GM18498 (cell line): ENCODE measurements around the gene SLCO2B1.
"Not testable (repeated sequence)": the region's sequence is repeated elsewhere in the genome, so short reads cannot be mapped to it uniquely, and the experiment has no call there.

Source experiments
- ATAC-seq: cut with Tn5 transposase; IDR thresholded peaks from one replicate; pipeline ENCODE4 v1.9.1; 2021; ENCODE audit warnings: mild to moderate bottlenecking, moderate library complexity; ENCODE audit not compliant: unreplicated experiment

The SLCO2B1 gene, protein sequence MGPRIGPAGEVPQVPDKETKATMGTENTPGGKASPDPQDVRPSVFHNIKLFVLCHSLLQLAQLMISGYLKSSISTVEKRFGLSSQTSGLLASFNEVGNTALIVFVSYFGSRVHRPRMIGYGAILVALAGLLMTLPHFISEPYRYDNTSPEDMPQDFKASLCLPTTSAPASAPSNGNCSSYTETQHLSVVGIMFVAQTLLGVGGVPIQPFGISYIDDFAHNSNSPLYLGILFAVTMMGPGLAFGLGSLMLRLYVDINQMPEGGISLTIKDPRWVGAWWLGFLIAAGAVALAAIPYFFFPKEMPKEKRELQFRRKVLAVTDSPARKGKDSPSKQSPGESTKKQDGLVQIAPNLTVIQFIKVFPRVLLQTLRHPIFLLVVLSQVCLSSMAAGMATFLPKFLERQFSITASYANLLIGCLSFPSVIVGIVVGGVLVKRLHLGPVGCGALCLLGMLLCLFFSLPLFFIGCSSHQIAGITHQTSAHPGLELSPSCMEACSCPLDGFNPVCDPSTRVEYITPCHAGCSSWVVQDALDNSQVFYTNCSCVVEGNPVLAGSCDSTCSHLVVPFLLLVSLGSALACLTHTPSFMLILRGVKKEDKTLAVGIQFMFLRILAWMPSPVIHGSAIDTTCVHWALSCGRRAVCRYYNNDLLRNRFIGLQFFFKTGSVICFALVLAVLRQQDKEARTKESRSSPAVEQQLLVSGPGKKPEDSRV

DNA sequence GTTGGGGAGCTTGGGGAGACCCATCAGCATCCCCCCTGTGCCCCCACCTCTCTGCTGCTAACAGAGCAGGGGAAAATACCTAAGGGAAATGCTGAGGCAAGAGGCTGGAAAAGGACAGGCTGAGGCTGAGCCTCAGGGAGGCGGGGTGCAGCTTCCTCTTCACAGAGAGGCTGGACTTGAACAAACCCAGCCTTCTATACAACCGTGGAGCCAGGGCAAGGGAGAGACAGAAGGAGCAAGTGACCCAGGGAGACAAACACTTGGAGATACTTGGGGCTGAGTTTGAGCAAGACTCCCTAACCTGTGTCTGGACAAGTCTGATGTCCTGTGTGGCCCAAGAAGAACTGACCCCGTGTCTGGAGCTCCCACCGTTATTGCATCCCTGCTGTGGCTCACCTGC lies at the start of gene SLCO2B1:
TSS of gene SLCO2B1 (plus strand) at position 229 of the 400 bp plus-strand sequence. CDS start 275 bp downstream, outside the sequence.
- no peak for ATAC-seq

DNA sequence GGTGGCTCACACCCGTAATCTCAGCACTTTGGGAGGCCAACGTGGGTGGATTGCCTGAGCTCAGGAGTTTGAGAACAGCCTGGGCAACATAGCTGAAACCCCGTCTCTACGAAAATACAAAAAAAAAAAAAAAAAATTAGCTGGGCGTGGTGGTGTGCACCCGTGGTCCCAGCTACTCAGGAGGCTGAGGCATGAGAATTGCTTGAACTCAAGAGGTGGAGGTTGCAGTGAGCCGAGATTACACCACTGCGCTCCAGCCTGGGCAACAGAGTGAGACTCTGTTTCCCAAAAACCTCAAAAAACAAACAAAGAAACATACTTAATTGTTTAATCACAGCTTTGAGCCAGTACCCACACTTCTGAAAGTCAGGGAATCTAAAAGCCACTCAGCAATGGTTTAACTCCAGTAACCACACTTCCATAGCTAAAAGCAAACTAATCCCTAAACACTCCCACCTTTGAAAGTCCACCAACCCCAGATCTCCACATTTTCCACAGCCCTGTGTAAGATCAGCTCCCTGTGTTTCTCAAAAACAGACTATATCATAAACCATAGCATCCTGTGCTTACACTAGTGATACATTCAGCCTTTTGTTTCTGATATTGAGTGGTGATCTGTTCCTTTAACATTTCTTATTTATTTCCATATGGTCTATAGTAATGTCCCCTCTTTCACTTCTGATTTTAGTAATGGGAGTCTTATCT lies 49.3 kb upstream of the SLCO2B1 start:
- ATAC-seq = no peak

DNA sequence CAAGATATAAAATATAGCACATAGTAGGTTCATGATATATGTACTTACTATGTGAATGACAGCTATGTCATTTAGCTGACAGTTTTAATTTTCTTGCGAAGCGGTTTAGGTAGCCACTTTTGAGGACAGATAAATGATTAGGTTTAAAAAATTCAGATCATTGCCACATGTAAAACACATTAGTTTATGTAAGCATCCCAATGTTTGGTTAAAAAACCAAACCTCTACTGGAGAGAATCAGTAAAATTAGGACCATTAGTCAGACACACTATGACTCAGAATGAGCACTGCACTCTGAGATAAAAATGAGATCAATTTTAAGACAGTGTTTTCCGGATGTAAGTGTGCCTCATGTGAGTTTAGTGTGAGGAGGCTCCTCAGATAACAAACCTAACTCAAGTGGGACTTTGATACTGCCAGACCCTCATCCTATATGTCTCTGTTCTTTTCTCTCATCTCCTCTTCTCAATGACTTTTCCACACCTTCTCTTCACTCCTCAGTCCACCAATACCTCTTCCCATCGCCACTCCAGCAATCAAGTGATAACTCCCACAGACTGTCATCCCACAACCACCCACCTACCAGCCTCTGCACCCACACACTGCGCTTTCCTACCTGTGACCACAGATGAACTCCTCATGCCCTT lies 47.4 kb upstream of the SLCO2B1 start:
- ATAC-seq = no peak

DNA sequence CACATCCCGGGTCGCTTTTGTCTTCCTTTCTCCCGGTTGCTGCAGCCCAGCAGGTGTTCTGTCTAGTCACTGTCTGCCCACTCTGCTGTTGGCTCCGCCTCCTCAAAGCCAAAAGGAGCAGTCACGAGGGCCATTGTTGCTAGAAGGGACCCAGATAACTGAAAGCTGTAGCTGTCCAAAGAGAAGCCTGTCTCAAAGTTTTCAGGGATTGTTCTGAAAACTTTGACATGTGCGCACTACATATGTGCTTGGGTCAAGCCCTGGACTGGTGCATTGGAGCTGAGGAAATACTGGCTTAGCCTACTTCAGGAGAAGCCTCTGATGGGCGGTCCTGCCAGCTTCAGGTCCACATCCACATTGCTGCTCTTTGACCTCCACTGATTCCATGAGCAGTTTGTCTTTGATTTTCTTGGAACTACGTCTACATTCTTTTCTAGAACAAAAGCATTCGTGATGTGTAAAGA lies 45.4 kb upstream of the SLCO2B1 start:
- no peak for ATAC-seq

DNA sequence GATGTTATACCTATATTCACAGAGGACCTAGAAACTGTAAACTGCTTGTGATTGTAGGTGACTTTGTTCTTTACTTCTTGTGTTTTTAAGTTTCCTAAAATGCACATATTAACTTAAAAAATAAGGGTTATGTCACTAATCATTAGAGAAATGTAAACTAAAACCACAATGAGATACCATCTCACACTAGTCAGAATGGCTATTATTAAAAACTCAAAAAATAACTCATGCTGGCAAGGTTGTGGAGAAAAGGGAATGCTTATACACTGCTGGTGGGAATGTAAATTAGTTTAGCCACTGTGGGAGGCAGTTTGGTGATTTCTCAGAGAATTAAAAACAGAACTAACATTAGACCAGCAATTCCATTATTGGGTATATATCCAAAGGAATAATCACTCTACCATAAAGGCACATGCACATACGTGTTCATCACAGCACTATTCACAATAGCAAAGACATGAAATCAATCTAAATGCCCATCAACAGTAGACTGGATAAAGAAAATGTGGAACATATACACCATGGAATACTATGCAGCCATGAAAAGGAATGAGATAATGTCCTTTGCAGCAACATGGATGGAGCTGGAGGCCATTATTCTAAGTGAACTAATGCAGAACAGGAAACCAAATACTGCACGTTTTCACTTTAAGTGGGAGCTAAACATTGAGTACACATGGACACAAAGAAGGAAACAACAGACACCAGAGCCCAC lies 44.8 kb upstream of the SLCO2B1 start:
- not testable (repeated sequence) for ATAC-seq

DNA sequence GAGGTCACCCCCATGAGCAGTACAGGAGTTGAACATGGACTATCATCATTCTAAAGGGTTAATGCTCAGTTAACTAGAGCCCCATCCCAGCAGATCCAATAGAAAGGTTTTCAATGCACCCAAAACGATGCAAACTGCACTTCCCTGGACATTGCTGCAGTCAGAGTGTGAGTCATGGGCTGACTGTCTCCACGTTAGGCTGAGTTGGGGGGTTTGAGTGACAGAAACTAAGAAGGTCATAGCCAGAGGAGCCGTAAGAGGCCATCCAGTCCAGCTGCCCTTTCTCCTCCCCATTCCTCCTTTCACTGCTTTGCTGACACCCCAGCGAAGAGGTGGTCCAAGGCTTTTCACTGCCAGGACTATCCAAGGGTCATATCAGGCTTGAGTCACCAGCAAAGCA lies 43.7 kb upstream of the SLCO2B1 start:
- ATAC-seq = no peak

DNA sequence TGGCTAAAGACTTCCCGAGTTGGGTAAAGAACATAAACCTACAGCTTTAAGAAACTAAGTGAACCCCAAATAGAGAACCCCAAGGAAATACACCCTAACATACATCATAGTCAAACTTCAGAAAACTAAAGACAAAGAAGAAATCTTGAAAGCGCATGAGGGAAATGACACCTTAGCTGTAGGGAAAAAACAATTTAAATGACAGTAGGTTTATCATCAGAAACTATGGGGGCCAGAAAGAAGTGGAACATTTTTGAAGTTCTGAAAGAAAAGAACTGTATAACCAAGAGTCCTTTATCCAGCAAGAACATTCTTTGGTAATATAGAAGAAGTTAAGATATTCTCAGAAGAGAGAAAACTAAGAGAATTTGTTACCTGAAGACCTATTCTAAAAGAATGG lies 38.7 kb upstream of the SLCO2B1 start:
- no peak for ATAC-seq

DNA sequence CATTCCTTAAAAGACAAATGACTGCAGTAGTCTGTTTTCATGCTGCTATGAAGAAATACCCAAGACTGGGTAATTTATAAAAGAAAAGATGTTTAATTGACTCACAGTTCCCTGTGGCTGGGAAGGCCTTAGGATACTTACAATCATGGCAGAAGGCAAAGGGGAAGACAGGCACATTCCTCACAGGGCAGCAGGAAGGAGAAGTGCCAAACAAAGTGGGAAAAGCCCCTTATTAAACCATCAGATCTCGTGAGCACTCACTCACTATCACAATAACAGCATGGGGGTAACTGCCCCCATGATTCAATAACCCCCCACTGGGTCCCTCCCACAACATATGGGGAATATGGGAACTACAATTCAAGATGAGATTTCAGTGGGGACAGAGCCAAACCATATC lies 37.9 kb upstream of the SLCO2B1 start:
- no peak for ATAC-seq

DNA sequence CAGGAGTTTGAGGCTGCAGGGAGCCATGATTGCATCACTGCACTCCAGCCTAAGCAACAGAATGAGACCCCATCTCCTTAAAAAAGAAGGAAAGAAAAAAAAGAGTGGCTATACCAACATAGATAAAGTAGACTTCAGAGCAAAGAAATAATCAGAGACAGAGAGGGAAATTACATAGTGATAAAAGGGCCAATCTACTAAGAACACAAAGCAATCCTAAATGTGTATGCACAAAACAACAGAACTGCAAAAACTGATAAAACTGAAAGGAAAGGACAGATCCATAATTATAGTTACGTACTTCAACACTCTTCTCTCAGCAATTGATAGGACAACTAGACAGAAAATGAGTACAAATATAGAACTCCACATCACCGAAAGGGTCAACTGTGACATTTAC lies 36.4 kb upstream of the SLCO2B1 start:
- no peak for ATAC-seq

DNA sequence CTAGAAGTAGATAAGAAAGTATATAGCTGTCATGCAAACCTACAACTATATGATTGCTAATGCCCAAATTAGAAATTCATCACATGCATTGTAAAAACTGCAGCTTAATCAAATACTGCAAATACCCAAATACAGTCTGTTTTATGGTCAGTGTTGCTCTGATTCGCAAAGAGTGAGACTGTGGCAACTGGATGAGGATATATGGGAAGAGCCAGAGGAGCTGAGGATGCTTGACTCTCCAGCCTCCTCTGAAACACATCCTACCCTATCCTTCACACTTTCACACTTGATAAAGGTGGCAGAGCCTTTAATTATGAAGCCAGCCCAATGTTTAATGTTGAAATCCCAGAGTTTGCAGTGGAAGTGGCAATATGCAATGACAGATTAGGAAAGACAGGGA lies 32.3 kb upstream of the SLCO2B1 start:
- ATAC-seq = no peak

DNA sequence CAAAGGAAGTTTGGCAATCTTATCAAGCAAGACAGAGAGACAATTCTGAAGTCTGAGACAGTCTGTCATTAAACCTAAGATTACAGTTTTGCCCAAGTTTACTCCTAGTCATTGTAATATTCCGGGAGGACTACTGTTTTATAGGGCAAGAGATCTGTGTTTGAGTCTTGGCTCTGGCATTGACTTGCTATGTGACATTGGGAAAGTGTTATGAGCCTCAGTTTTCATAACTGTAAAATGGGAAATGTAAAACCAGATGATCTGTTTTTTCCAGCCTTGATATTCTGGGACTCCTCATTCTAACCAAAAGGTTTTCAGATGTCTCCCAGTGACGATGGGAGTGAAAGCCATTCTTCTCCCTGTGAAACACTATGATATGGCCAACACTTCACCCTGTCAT lies 24.3 kb upstream of the SLCO2B1 start:
- no peak for ATAC-seq

DNA sequence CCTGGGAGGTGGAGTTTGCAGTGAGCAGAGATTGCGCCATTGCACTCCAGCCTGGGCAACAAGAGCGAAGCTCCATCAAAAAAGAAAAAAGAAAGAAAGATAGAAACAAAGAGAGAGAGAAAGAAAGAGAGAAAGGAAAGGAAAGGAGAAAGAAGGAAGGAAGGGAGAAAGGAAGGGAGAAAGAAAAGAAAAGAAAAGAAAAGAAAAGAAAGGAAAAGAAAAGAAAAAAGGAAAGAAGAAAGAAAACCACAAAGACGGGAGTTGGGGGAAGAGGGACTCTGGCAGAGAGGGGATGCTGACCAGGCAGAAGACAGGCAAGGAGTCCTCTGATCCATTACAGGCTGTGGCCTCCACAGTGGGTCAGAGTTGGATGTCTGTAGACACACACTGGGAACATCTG lies 18.8 kb upstream of the SLCO2B1 start:
- ATAC-seq = no peak

DNA sequence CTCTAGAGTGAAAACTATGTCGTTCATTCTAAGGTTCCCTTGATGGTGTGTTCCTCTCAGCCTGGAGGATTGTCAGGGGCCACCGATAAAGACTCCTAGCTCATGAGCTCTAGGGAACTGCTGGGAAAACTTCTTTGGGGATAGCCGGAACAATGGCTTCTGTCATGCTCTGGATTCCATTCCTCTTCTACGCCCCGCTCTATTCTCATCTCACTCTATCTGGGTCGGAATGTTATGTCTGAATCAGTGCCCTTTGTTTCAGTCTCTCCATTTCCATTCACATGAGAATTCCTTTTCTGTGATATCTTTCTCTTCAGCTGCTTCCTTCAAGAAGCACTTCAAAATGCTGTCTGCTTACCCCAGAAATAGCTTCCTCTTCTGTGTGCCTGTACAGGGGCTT lies 16.9 kb upstream of the SLCO2B1 start:
- no peak for ATAC-seq

DNA sequence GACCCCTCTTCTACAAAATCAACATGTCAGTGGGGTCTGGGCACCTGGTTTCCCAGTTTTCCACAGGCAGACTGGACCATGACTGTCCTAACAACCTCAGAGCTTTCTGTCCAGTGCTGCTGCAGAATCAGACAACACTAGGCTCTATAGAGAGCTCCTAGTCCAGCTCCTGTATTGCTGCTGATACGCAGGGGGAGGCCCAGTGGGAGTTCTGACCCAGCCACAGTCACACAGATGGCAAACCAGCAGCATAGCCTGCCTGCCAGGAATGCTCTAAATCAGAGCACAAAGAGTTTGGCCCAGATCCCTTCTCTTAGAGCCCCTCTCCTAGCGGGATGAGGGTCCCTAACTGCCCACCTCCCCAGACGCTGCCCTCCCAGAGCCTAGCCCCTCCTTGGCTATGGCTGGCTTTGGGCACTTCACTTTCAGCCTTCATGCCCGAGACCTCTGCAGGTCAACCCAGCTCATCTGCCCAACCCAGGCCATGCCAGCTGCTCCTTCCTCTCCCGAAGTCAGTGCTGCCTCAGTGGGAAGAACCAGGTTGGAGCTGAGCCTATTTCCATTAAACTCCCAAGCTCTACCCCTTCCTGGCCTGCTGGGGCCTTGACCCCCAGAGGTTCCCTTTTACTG lies 15.8 kb upstream of the SLCO2B1 start:
- ATAC-seq = no peak

DNA sequence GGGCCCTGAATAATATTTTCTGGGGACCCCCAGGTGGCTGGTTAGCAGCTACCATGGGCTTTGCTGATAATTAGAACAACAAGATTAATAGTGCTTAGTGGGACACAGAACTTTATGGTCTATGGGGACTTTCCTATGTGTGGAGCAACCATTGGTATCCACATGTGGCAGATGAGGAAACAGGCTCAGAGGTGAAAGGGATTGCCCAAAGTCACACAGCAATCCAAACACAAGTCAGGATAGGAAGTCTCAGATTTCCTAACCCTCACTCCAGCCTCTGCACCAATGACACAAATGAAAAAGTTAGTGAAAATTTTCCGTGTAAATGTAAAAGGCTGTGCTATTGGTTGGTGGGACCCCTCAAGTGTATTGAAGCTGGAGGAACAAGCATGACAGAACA lies 15.3 kb upstream of the SLCO2B1 start:
- ATAC-seq = no peak

DNA sequence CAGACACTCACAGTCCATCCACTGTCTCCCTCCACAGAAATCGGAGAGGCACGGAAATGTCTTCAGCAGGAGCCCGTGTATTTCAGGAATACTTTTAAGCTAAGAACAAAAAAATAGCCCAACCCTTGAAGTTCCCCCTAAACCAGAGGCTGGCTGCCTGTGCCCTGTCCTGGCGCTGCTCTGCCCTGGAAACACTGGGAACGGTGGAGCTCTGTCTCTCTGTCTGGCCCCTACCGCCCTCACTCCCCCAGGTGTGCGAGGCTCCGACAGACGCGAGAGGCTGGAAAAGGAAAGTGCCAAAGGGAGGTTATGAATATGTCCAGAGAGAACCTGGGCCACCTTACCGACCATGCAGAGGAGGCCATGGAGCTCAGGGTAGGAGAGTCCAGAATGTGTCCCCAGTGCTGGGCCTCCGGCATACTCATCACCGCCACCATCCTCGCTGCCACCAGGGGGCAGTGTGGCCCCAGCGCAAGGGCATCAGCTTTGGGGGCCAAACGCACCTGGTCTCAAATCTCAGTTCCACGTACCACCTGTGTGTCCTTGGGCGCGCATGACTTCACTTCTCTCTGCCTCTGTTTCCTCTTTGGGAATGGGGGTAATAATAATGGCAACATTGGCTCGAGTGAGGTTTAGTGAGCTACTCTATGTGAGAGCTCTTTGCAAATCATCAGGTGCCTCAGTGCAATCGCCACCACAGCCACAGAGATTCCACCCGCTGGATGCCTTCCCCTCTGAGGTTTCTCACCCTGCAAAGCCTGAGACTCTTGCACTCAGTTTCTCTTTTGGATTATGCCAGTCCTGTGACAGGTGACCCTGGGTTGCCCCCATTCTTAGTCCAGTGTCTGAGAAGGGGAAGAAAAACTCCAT lies 10.4 kb upstream of the SLCO2B1 start:
- ATAC-seq = peak; percentile 66

DNA sequence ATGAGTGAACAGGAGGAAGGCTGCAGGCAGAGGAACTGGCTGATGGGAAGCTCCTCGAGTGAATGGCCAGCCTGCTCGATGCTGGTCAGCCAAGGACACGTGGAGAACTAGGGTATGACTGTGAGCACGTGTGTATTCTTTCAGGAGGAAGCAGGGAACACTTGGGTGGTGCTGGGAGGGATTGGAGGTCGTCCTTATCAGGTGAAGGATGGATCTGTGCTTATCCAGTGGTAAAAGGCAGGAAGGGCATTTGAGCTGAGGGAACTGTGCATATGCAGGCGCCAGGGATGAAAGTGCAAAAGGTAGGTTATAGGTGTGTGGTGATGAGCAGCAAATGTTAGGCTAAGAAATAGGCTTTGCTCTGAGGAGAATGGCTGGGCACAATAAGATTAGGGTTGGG lies 9.7 kb upstream of the SLCO2B1 start:
- ATAC-seq = no peak

DNA sequence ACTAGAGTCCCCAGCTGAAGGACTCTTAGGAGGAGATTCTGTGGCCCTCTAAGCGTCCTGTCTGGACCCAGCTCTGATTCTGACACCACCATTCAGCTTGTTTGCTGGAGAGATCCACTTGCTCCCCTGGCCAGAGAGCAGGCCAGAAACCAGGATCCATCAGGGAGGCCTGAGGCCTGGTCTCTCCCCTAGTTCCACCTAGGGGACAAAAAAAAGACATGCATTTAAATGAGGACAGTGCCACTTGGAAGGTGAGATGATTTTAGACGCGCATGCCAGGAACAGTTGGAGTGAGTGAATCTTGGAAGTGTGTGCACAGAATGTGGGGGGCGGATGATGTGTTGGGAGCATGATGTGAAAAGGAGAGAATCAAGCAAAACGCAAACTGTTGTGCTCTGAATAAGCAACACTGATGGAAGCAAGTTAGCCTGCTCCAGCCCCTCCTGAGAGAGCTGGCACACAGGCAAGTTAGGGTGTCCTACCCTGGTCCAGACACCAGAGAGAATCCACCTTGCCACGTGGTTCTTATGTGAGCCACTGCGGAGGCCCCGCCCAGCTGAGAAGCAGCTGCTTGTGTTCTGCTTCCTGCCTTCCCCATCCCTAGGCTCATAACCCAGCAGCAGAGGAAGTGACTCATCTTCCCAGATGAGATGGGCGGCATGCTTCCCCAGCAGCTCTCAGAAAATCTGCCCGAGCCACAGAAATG lies 8.0 kb upstream of the SLCO2B1 start:
- no peak for ATAC-seq

DNA sequence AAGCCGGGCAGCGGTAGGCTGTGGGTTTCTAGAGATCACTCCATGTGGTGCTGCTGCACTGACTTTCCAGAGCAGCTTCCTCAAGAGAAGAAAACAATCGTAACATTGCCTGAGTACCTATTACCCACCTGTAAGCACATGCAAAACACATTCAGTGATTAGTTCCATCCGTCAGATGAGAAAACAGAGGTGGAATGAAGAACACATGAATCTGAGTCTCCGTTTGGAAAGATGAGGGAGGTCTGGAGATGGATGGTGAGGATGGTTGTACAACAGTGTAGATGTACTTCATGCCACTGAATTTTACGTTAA lies 7.5 kb upstream of the SLCO2B1 start:
- no peak for ATAC-seq
